ENCODE data around the gene CABP1.

Gene CABP1

GRCh38 chr12:120678572-120678971 is 38.1 kb downstream of the CABP1 start:
- TF ChIP-seq CTCF (conservative IDR thresholded peaks at IDR 0.05; ENCODE audit: low read length) = no peak
- no peak for TF ChIP-seq EZH2phosphoT487 (IDR thresholded peaks at IDR 0.05; ENCODE audit: borderline replicate concordance)
- Histone ChIP-seq H4K20me1 (ENCODE audit: insufficient read depth, low read length, poor library complexity, severe bottlenecking) (no peaks in the 10 kb centered on the region), H2AFZ (ENCODE audit: low read length) (no peak overlapping the region), H3K9ac (ENCODE audit: low read depth, low read length, poor library complexity, severe bottlenecking) (peak overlapping the region; percentile 21), H3K79me2 (ENCODE audit: insufficient read depth, low read length) (no peaks in the 10 kb centered on the region), H3K9me2 (replicated peaks; ENCODE audit: low read depth, low read length) (no peaks in the 10 kb centered on the region), H3K27me3 (ENCODE audit: insufficient read depth, low read length, poor library complexity, severe bottlenecking) (no peaks in the 10 kb centered on the region), H3K4me1 (ENCODE audit: insufficient read depth, low read length, poor library complexity, severe bottlenecking) (peaks cover 15% of the 10 kb centered on the region), H3F3A (ENCODE audit: low read depth) (peaks cover 5% of the 10 kb centered on the region), H3K4me2 (ENCODE audit: low read depth, low read length, poor library complexity, severe bottlenecking) (peak overlapping the region; percentile 72), H3K9me3 (ENCODE audit: insufficient read depth, low read depth, low read length) (no peaks in the 10 kb centered on the region), H3K36me3 (ENCODE audit: insufficient read depth, low read length) (no peaks in the 10 kb centered on the region), H3K4me3 (ENCODE audit: low read length, poor library complexity, severe bottlenecking) (peak overlapping the region; percentile 40)

GRCh38 chr12:120680165-120680738 is 39.8 kb downstream of the CABP1 start:
- Histone ChIP-seq H3K36me3 (ENCODE audit: insufficient read depth, low read length) (no peaks in the 10 kb centered on the region), H3K9ac (ENCODE audit: low read depth, low read length, poor library complexity, severe bottlenecking) (no peak overlapping the region), H3F3A (ENCODE audit: low read depth) (peaks cover 9% of the 10 kb centered on the region), H4K20me1 (ENCODE audit: insufficient read depth, low read length, poor library complexity, severe bottlenecking) (no peaks in the 10 kb centered on the region), H3K9me2 (replicated peaks; ENCODE audit: low read depth, low read length) (no peaks in the 10 kb centered on the region), H3K27me3 (ENCODE audit: insufficient read depth, low read length, poor library complexity, severe bottlenecking) (no peaks in the 10 kb centered on the region), H3K4me3 (ENCODE audit: low read length, poor library complexity, severe bottlenecking) (no peak overlapping the region), H2AFZ (ENCODE audit: low read length) (no peak overlapping the region), H3K4me2 (ENCODE audit: low read depth, low read length, poor library complexity, severe bottlenecking) (no peak overlapping the region), H3K9me3 (ENCODE audit: insufficient read depth, low read depth, low read length) (no peaks in the 10 kb centered on the region), H3K79me2 (ENCODE audit: insufficient read depth, low read length) (no peaks in the 10 kb centered on the region), H3K4me1 (ENCODE audit: insufficient read depth, low read length, poor library complexity, severe bottlenecking) (peaks cover 15% of the 10 kb centered on the region)
- TF ChIP-seq CTCF (conservative IDR thresholded peaks at IDR 0.05; ENCODE audit: low read length) (no peak), EZH2phosphoT487 (IDR thresholded peaks at IDR 0.05; ENCODE audit: borderline replicate concordance) (no peak)

- H3K9me3 ChIP-seq (ENCODE audit: insufficient read depth, low read depth, low read length) = no peaks in the 10 kb centered on the region
- H3F3A ChIP-seq (ENCODE audit: low read depth) = peaks cover 4% of the 10 kb centered on the region; the same call in 1 of the 2 replicates
- H3K4me3 ChIP-seq (ENCODE audit: low read length, poor library complexity, severe bottlenecking) = no peak overlapping the region
- H3K4me2 ChIP-seq (ENCODE audit: low read depth, low read length, poor library complexity, severe bottlenecking) = no peak overlapping the region
- peaks cover 26% of the 10 kb centered on the region for H3K79me2 ChIP-seq (ENCODE audit: insufficient read depth, low read length)
- H3K9me2 ChIP-seq (replicated peaks; ENCODE audit: low read depth, low read length) = no peaks in the 10 kb centered on the region
- peaks cover 24% of the 10 kb centered on the region for H3K4me1 ChIP-seq (ENCODE audit: insufficient read depth, low read length, poor library complexity, severe bottlenecking)
- H4K20me1 ChIP-seq (ENCODE audit: insufficient read depth, low read length, poor library complexity, severe bottlenecking) = peaks cover 21% of the 10 kb centered on the region
- TF ChIP-seq CTCF (conservative IDR thresholded peaks at IDR 0.05; ENCODE audit: low read length) (no peak), EZH2phosphoT487 (IDR thresholded peaks at IDR 0.05; ENCODE audit: borderline replicate concordance) (no peak)
- no peaks in the 10 kb centered on the region for H3K36me3 ChIP-seq (ENCODE audit: insufficient read depth, low read length)
- no peaks in the 10 kb centered on the region for H3K27me3 ChIP-seq (ENCODE audit: insufficient read depth, low read length, poor library complexity, severe bottlenecking)
- H3K9ac ChIP-seq (ENCODE audit: low read depth, low read length, poor library complexity, severe bottlenecking) = no peak overlapping the region
- no peak overlapping the region for H2AFZ ChIP-seq (ENCODE audit: low read length)
Measured at GRCh38 chr12:120684523-120684932, 44.1 kb downstream of the CABP1 start.
